Suprapubic skin (tissue), 4 donors: ENCODE data around the gene BICC1.

ENCODE experiments used
- POLR2A ChIP-seq, 2 donors: fragments of 450-650 bp; IDR thresholded peaks; one replicate each; pipeline ENCODE4 v1.6.1; 2017; ENCODE audit warnings: antibody characterized with exemption in 2 of 2, mild to moderate bottlenecking in 2 of 2, moderate library complexity in 2 of 2
- POLR2AphosphoS5 ChIP-seq, 3 donors: sonication (generic); formaldehyde crosslinking; IDR thresholded peaks; one replicate each; pipeline ENCODE4 v1.6.1; 2017; ENCODE audit warnings: antibody characterized with exemption in 3 of 3
- TF ChIP-seq, protein P1 (sequence below), 2 donors: fragments of 200-600 bp in 1 of 2; fragments of 450-650 bp in 1 of 2; sonication (generic) in 1 of 2; IDR thresholded peaks; one replicate each; pipeline ENCODE4 v1.5.1; 2016 to 2019; ENCODE audit warnings: antibody characterized with exemption in 2 of 2, mild to moderate bottlenecking in 1 of 2, moderate library complexity in 1 of 2

- TF ChIP-seq POLR2A (IDR thresholded peaks at IDR 0.05) = no peak
- TF ChIP-seq, protein P1, sequence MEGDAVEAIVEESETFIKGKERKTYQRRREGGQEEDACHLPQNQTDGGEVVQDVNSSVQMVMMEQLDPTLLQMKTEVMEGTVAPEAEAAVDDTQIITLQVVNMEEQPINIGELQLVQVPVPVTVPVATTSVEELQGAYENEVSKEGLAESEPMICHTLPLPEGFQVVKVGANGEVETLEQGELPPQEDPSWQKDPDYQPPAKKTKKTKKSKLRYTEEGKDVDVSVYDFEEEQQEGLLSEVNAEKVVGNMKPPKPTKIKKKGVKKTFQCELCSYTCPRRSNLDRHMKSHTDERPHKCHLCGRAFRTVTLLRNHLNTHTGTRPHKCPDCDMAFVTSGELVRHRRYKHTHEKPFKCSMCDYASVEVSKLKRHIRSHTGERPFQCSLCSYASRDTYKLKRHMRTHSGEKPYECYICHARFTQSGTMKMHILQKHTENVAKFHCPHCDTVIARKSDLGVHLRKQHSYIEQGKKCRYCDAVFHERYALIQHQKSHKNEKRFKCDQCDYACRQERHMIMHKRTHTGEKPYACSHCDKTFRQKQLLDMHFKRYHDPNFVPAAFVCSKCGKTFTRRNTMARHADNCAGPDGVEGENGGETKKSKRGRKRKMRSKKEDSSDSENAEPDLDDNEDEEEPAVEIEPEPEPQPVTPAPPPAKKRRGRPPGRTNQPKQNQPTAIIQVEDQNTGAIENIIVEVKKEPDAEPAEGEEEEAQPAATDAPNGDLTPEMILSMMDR (IDR thresholded peaks at IDR 0.05) = no peak
- TF ChIP-seq POLR2AphosphoS5 (IDR thresholded peaks at IDR 0.05) = no peak
These were observed 242.0 kb downstream of the BICC1 start for GRCh38 chr10:58754469-58755339.
